ENCODE data around the gene EPAS1. TPM values are rescaled to one million over a fixed set of nuclear protein-coding genes. Genes with fewer than 3 reads are reported as not detected.

EPAS1 gene
- total RNA-seq, 1 donor from 2014 or later: not detected

DNA sequence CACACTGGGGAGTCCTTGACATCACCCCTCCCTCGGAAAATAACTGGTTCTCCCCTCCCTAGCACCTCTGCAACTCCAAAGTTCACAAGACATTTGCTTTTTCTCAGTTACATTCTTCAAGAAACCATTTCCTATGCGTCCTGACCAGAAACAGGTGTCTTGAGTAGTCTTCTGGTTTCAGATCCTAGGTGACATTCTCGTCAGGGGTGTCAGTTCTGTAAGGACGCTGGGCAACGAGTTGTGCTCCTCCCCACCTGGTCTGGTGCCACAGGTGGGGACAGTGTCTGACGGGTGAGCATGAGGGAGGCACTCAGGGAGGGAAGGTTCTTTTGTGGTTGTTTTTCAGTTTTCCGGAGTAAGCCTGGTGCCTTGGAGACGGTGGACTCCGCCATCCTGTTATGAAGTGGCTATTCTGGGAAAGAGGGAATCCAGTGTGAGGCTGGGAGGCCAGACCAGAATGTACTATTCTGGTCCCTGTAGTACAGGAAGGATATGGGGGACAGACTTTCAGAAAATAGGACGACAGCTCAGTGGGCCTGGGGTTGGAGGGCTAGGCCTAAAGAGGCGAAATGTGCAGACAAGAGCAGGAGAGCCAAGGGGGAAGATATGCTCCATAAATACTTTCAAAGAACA lies 50.6 kb downstream of the EPAS1 start:
- TF ChIP-seq, protein P1, sequence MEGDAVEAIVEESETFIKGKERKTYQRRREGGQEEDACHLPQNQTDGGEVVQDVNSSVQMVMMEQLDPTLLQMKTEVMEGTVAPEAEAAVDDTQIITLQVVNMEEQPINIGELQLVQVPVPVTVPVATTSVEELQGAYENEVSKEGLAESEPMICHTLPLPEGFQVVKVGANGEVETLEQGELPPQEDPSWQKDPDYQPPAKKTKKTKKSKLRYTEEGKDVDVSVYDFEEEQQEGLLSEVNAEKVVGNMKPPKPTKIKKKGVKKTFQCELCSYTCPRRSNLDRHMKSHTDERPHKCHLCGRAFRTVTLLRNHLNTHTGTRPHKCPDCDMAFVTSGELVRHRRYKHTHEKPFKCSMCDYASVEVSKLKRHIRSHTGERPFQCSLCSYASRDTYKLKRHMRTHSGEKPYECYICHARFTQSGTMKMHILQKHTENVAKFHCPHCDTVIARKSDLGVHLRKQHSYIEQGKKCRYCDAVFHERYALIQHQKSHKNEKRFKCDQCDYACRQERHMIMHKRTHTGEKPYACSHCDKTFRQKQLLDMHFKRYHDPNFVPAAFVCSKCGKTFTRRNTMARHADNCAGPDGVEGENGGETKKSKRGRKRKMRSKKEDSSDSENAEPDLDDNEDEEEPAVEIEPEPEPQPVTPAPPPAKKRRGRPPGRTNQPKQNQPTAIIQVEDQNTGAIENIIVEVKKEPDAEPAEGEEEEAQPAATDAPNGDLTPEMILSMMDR (IDR thresholded peaks at IDR 0.05; ENCODE audit: partially characterized antibody, unreplicated experiment): no peak
- peaks cover 5% of the 10 kb centered on the region for H3K27me3 Mint-ChIP-seq (ENCODE audit: unreplicated experiment)
- H3K4me1 Mint-ChIP-seq (ENCODE audit: low read depth, unreplicated experiment): no peaks in the 10 kb centered on the region
- no peak overlapping the region for H3K27ac Mint-ChIP-seq (ENCODE audit: unreplicated experiment)
- H3K9me3 Mint-ChIP-seq (ENCODE audit: unreplicated experiment): no peaks in the 10 kb centered on the region
- no peak overlapping the region for H3K4me3 Mint-ChIP-seq (ENCODE audit: unreplicated experiment)
- H3K36me3 Mint-ChIP-seq (ENCODE audit: unreplicated experiment): no peaks in the 10 kb centered on the region
- no peak for DNase-seq

DNA sequence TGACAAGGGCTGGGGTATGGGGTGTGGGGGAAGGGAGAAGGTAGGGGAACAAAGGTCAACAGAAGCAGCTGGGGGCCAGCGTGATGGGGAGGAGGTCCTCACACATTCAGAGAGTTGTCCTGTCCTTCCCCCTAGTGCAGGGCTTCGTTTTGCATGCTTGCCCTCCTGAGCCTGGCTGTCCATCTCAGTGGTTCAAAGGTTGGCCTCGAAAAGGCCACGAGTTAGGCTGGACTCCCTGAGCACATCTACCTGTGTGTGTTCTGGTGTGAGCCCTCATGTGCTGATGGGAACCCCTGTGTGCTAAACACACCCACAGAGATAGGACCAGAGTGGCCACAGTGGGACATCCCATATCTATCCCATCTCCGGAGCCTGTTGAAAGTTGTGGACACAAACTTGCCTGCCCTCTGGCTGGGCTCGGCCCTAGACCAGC lies 51.9 kb downstream of the EPAS1 start:
- Mint-ChIP-seq H3K27ac (ENCODE audit: unreplicated experiment) (no peak overlapping the region), H3K9me3 (ENCODE audit: unreplicated experiment) (no peaks in the 10 kb centered on the region), H3K4me3 (ENCODE audit: unreplicated experiment) (no peak overlapping the region), H3K4me1 (ENCODE audit: low read depth, unreplicated experiment) (no peaks in the 10 kb centered on the region), H3K36me3 (ENCODE audit: unreplicated experiment) (no peaks in the 10 kb centered on the region), H3K27me3 (ENCODE audit: unreplicated experiment) (peaks cover 5% of the 10 kb centered on the region)
- DNase-seq: no peak
- TF ChIP-seq, protein P1 (IDR thresholded peaks at IDR 0.05; ENCODE audit: partially characterized antibody, unreplicated experiment): no peak

DNA sequence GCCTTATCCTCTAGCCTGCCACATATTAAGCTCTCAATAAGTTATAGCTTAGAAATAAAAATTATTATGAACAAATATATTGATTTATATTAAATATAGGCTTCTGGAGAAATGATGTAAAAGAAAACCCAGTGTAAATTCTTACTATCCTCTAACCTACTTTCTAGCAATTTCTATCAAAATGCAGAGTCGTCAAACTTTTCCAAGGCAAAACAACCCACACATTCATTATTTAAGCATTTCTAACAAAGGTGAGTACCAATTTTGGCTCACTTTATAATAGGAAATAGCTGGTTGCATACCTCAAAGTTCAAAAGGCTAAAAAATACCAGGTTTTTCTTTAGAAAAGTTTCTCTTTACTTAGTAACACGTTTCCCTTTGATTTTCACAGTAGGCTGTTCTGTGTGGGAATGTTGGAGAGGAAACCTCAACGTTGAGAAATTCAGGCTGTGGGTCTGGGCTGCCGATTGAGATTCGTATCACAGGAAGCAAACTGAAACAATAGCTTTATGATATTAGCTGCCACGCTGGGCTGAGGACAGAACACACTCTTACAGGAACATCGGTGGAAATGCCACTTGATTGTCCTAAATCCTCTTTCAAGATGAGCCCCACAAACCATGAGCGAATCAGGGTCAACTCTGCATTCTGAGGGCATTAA lies 53.0 kb downstream of the EPAS1 start:
- no peak overlapping the region for H3K27ac Mint-ChIP-seq (ENCODE audit: unreplicated experiment)
- DNase-seq: no peak
- H3K4me1 Mint-ChIP-seq (ENCODE audit: low read depth, unreplicated experiment): no peaks in the 10 kb centered on the region
- H3K27me3 Mint-ChIP-seq (ENCODE audit: unreplicated experiment): peaks cover 7% of the 10 kb centered on the region
- H3K36me3 Mint-ChIP-seq (ENCODE audit: unreplicated experiment): no peaks in the 10 kb centered on the region
- H3K4me3 Mint-ChIP-seq (ENCODE audit: unreplicated experiment): no peak overlapping the region
- H3K9me3 Mint-ChIP-seq (ENCODE audit: unreplicated experiment): no peaks in the 10 kb centered on the region
- TF ChIP-seq, protein P1 (IDR thresholded peaks at IDR 0.05; ENCODE audit: partially characterized antibody, unreplicated experiment): no peak

DNA sequence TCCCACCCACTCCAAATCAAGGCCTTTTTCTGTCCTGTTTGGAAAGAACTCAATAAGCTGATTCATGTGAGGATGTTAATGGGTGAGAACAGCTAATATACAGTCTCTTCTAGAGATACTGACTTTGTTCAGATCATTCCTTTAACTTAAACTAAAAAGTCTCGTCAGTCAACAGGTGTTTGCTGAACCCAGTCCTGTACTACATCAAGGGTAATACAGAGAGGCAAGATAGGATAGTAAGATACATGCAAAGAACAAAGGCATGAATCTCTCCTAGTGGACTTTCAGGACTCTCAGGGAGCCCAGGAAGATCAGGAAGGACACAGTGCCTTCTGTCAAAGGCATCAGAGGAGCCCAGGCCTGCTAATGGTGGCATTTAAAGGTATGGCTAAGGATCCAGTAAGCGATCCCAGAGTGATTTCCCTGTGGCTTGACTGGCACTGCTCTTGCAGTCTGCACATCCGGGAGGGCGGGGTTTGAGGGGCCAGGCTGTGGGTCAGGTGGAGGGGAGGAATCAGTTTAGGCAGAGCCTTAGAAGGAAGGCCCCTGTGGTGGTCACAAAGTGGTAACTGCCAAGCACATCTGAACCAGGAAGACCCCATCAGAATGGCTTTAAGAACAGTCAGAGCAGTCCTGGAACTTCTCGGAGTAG lies 54.0 kb downstream of the EPAS1 start:
- no peaks in the 10 kb centered on the region for H3K4me1 Mint-ChIP-seq (ENCODE audit: low read depth, unreplicated experiment)
- no peaks in the 10 kb centered on the region for H3K36me3 Mint-ChIP-seq (ENCODE audit: unreplicated experiment)
- peaks cover 7% of the 10 kb centered on the region for H3K27me3 Mint-ChIP-seq (ENCODE audit: unreplicated experiment)
- H3K4me3 Mint-ChIP-seq (ENCODE audit: unreplicated experiment): no peak overlapping the region
- TF ChIP-seq, protein P1 (IDR thresholded peaks at IDR 0.05; ENCODE audit: partially characterized antibody, unreplicated experiment): no peak
- no peaks in the 10 kb centered on the region for H3K9me3 Mint-ChIP-seq (ENCODE audit: unreplicated experiment)
- DNase-seq: no peak
- no peak overlapping the region for H3K27ac Mint-ChIP-seq (ENCODE audit: unreplicated experiment)

DNA sequence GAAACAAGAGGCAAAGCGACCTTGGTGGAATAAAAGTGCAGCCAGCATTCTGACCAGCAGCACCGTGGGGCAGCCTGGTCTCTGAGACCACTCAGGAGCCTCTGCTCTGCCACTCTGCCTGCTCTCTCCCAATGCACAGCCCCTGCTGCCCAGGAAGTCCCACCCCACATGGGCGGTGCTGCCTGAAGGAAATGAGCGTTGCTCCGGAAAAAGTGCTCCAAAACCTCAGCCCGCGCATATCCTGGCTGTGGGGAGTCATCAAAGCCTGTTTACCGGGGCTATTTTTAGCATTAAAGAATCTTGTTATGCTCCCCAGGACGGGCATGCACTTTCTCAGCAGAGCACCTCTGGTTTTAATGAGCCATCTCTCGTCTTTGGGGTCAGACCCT lies 54.5 kb downstream of the EPAS1 start:
- no peak overlapping the region for H3K27ac Mint-ChIP-seq (ENCODE audit: unreplicated experiment)
- H3K27me3 Mint-ChIP-seq (ENCODE audit: unreplicated experiment): peaks cover 5% of the 10 kb centered on the region
- H3K9me3 Mint-ChIP-seq (ENCODE audit: unreplicated experiment): peaks cover under 1% of the 10 kb centered on the region
- no peak for DNase-seq
- TF ChIP-seq, protein P1 (IDR thresholded peaks at IDR 0.05; ENCODE audit: partially characterized antibody, unreplicated experiment): no peak
- H3K36me3 Mint-ChIP-seq (ENCODE audit: unreplicated experiment): no peaks in the 10 kb centered on the region
- H3K4me1 Mint-ChIP-seq (ENCODE audit: low read depth, unreplicated experiment): no peaks in the 10 kb centered on the region
- no peak overlapping the region for H3K4me3 Mint-ChIP-seq (ENCODE audit: unreplicated experiment)

All from glutamatergic neuron (in vitro differentiated cells).